Measurements from ENCODE around the gene OR2D2.
"Not testable (repeated sequence)": the region's sequence is repeated elsewhere in the genome, so short reads cannot be mapped to it uniquely, and the experiment has no call there.

Gene OR2D2

DNA sequence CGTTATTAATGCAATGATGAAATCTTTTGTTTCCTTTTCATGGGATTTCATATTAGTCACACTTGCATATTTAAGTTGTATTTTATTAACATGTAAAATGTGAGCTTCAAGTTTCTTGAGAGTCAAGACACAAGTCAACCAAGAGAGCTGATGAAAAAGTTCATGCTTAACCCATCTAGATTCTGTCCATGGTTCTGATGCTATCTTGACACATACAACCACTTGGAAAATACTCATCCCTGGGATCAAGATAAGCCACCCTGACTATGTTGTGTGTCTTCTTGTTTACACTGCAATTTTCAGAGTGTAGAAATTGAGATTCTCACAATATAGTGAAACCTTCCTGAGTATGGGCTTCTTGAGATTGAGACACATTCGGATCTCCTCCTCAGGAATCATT lies 16.5 kb downstream of the OR2D2 start:
- TF ChIP-seq NFRKB (IDR thresholded peaks at IDR 0.05), result no peak
- TF ChIP-seq L3MBTL2 (conservative IDR thresholded peaks at IDR 0.05), result no peak
- no peak for TF ChIP-seq LEF1 (IDR thresholded peaks at IDR 0.05; ENCODE audit: borderline replicate concordance)
- no peak for TF ChIP-seq ARNT (IDR thresholded peaks at IDR 0.05)
- TF ChIP-seq HDGF (IDR thresholded peaks at IDR 0.05; ENCODE audit: borderline replicate concordance), result no peak
- no peak for TF ChIP-seq ZNF384 (IDR thresholded peaks at IDR 0.05)
- no peak for TF ChIP-seq ELF4 (IDR thresholded peaks at IDR 0.05)
- no peak for TF ChIP-seq SUZ12 (IDR thresholded peaks at IDR 0.05)
- no peak for TF ChIP-seq FOXA1 (IDR thresholded peaks at IDR 0.05)
- no peak for TF ChIP-seq TARDBP (IDR thresholded peaks at IDR 0.05)
- no peak for TF ChIP-seq SP1 (IDR thresholded peaks at IDR 0.05)
- TF ChIP-seq FOXK2 (IDR thresholded peaks at IDR 0.05), result no peak
- no peak for TF ChIP-seq BHLHE40 (IDR thresholded peaks at IDR 0.05; ENCODE audit: borderline replicate concordance)
- TF ChIP-seq CTBP1 (IDR thresholded peaks at IDR 0.05; ENCODE audit: borderline replicate concordance), result no peak
- TF ChIP-seq, protein P1, sequence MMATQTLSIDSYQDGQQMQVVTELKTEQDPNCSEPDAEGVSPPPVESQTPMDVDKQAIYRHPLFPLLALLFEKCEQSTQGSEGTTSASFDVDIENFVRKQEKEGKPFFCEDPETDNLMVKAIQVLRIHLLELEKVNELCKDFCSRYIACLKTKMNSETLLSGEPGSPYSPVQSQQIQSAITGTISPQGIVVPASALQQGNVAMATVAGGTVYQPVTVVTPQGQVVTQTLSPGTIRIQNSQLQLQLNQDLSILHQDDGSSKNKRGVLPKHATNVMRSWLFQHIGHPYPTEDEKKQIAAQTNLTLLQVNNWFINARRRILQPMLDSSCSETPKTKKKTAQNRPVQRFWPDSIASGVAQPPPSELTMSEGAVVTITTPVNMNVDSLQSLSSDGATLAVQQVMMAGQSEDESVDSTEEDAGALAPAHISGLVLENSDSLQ (IDR thresholded peaks at IDR 0.05), result no peak
- no peak for TF ChIP-seq FOXM1 (IDR thresholded peaks at IDR 0.05; ENCODE audit: borderline replicate concordance)
- DNase-seq (ENCODE audit: extremely low spot score), result no peak
- POLR2A ChIA-PET, result no interaction called here
- CTCF ChIA-PET, result no interaction called here

GRCh38 chr11:6871278-6871677 lies 21.0 kb downstream of the OR2D2 start:
- TF ChIP-seq CTBP1 (IDR thresholded peaks at IDR 0.05; ENCODE audit: borderline replicate concordance), result no peak
- TF ChIP-seq FOXA1 (IDR thresholded peaks at IDR 0.05), result no peak
- no peak for TF ChIP-seq FOXK2 (IDR thresholded peaks at IDR 0.05)
- no peak for TF ChIP-seq TARDBP (IDR thresholded peaks at IDR 0.05)
- TF ChIP-seq SUZ12 (IDR thresholded peaks at IDR 0.05), result no peak
- no peak for TF ChIP-seq LEF1 (IDR thresholded peaks at IDR 0.05; ENCODE audit: borderline replicate concordance)
- no peak for TF ChIP-seq SP1 (IDR thresholded peaks at IDR 0.05)
- ChIA-PET POLR2A (no interaction called here), CTCF (no interaction called here)
- DNase-seq (ENCODE audit: extremely low spot score), result no peak

DNA sequence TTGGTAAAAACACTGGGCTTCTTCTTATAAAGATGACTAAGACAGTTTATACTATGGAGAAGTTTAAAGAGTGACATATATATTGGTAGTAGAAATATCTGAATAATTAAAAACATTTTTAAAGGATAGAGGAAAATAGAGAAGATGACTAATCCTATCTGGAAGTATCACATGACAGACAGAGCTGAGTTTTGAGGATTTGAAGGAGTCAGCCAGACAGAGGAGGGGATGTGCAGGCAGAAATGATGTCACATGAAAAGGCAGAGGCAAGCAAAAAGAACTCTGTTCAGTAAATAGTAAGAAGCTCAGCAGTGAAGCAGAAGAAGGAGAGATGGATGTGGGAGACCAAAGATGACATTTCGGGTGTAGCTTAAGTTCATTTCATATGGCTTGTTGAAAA lies 27.9 kb downstream of the OR2D2 start:
- POLR2A ChIA-PET, result no interaction called here
- CTCF ChIA-PET, result interaction anchor here (0.6 to 1.4 kb wide), 2 partner anchors 9 to 1041 kb away, joined by 4 to 5 read pairs; no protein-coding TSS in a partner anchor
- no peak for DNase-seq (ENCODE audit: extremely low spot score)
- TF ChIP-seq, protein P1 (IDR thresholded peaks at IDR 0.05), result no peak
- TF ChIP-seq L3MBTL2 (conservative IDR thresholded peaks at IDR 0.05) (no peak), FOXK2 (IDR thresholded peaks at IDR 0.05) (no peak)

- no peak for DNase-seq (ENCODE audit: extremely low spot score)
- ChIA-PET CTCF (no interaction called here), POLR2A (no interaction called here)
- no peak for TF ChIP-seq SUZ12 (IDR thresholded peaks at IDR 0.05)
Observed at GRCh38 chr11:6862961-6863360, 29.3 kb downstream of the OR2D2 start, which contains the start of gene OR10A2. TSS of gene OR10A2 (plus strand) at chr11:6863057. CDS start at chr11:6869755, 6,698 bp downstream.

DNA sequence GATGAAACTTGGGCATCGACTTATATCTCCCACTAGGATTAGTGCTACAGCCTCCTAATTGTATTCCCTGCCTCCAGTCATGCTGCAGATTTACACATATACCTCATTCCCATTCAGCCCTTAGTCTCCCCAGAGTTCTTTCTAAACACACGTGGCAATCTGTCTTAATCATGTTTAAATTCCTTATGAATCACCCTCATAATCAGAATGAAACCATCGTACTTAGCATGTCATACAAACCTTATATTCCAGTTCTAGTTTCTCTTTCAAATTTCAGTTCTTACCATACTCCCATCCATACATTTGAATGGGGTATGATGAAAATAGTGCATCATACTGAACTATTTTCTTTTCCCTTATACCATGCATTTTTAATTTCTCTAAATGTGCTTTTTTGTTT lies 35.4 kb downstream of the OR2D2 start:
- DNase-seq (ENCODE audit: extremely low spot score), result no peak
- TF ChIP-seq NFRKB (IDR thresholded peaks at IDR 0.05) (no peak), FOXA1 (IDR thresholded peaks at IDR 0.05) (no peak), SUZ12 (IDR thresholded peaks at IDR 0.05) (no peak), SP1 (IDR thresholded peaks at IDR 0.05) (no peak), ZNF384 (IDR thresholded peaks at IDR 0.05) (no peak), L3MBTL2 (conservative IDR thresholded peaks at IDR 0.05) (no peak), CTBP1 (IDR thresholded peaks at IDR 0.05; ENCODE audit: borderline replicate concordance) (no peak), HDGF (IDR thresholded peaks at IDR 0.05; ENCODE audit: borderline replicate concordance) (no peak), BHLHE40 (IDR thresholded peaks at IDR 0.05; ENCODE audit: borderline replicate concordance) (no peak), ELF4 (IDR thresholded peaks at IDR 0.05) (no peak), FOXM1 (IDR thresholded peaks at IDR 0.05; ENCODE audit: borderline replicate concordance) (no peak), ARNT (IDR thresholded peaks at IDR 0.05) (no peak), TARDBP (IDR thresholded peaks at IDR 0.05) (no peak), LEF1 (IDR thresholded peaks at IDR 0.05; ENCODE audit: borderline replicate concordance) (no peak)
- TF ChIP-seq, protein P1 (IDR thresholded peaks at IDR 0.05), result no peak
- CTCF ChIA-PET, result no interaction called here
- POLR2A ChIA-PET, result no interaction called here

DNA sequence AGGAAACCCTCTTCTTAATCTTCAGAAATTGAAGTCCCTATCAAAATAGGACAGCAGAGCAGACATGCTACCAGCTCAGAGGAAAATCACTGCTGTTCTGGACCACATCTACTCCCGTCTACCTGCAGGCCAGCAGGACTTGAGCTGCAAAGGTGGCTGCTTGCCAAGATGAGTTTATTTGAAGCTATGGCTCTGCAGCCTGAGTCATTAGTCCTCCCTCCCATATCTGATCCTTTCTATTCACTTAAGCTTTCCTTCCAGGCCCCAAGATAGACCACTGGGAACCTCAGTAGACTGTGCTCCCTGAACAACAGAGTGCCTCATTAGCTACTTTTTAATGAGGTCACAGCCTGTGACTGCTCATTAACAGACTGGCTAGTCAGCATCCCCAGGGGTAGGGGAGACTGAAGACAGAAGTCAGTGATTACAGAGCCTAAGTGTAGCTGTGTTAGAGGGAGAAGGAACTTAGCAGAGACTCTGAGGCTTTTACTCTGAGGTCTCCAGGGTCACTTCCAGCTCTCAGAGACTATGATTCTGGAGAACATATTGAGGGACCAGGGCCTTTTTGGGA lies 36.2 kb downstream of the OR2D2 start:
- TF ChIP-seq HDGF (IDR thresholded peaks at IDR 0.05; ENCODE audit: borderline replicate concordance) (no peak), FOXA1 (IDR thresholded peaks at IDR 0.05) (no peak), SUZ12 (IDR thresholded peaks at IDR 0.05) (no peak), L3MBTL2 (conservative IDR thresholded peaks at IDR 0.05) (no peak), FOXM1 (IDR thresholded peaks at IDR 0.05; ENCODE audit: borderline replicate concordance) (no peak), CTBP1 (IDR thresholded peaks at IDR 0.05; ENCODE audit: borderline replicate concordance) (no peak), ELF4 (IDR thresholded peaks at IDR 0.05) (no peak), LEF1 (IDR thresholded peaks at IDR 0.05; ENCODE audit: borderline replicate concordance) (no peak), ZNF384 (IDR thresholded peaks at IDR 0.05) (no peak), TARDBP (IDR thresholded peaks at IDR 0.05) (no peak), SP1 (IDR thresholded peaks at IDR 0.05) (no peak), BHLHE40 (IDR thresholded peaks at IDR 0.05; ENCODE audit: borderline replicate concordance) (no peak)
- TF ChIP-seq, protein P1 (IDR thresholded peaks at IDR 0.05), result no peak
- POLR2A ChIA-PET, result no interaction called here
- CTCF ChIA-PET, result interaction anchor here (1.5 kb wide), 1 partner anchor 8 kb away, joined by 4 read pairs; no protein-coding TSS in a partner anchor
- no peak for DNase-seq (ENCODE audit: extremely low spot score)

DNA sequence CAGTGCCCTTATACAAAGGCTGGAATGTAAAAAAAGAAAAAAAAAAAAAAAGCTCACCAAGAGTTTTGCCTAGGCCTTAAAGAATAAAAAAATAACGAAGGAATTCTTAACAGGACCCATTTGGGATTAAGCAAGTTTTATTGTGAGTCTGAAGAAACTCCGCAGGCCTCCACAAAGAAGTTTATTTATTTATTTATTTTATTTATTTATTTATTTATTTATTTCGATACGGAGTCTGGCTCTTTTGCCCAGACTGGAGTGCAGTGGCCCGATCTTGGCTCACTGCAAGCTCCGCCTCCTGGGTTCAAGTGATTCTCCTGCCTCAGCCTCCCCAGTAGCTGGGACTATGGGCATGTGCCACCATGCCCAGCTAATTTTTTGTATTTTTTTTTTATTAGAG lies 37.5 kb downstream of the OR2D2 start:
- CTCF ChIA-PET, result interaction anchor here (0.7 to 1.5 kb wide), 2 partner anchors 10 to 840 kb away, joined by 3 to 4 read pairs; no protein-coding TSS in a partner anchor

More for the DNA sequence above, 37.5 kb downstream of the OR2D2 start:
- POLR2A ChIA-PET; DNase-seq (ENCODE audit: extremely low spot score): not testable (repeated sequence)

All from HEK293T (cell line).